Hematopoietic multipotent progenitor cell treated with erythropoietin and hydrocortisone succinate and interleukin-3 and kit ligand, for 17 days (in vitro differentiated cells): ENCODE results near the gene FBXO42.
"Not testable (repeated sequence)": the region's sequence is repeated elsewhere in the genome, so short reads cannot be mapped to it uniquely, and the experiment has no call there.

Experiments
- DNase-seq: peaks from one replicate; pipeline ENCODE4 v3.0.0-alpha.2; 2015; ENCODE audit warnings: low spot score

Gene FBXO42

DNA sequence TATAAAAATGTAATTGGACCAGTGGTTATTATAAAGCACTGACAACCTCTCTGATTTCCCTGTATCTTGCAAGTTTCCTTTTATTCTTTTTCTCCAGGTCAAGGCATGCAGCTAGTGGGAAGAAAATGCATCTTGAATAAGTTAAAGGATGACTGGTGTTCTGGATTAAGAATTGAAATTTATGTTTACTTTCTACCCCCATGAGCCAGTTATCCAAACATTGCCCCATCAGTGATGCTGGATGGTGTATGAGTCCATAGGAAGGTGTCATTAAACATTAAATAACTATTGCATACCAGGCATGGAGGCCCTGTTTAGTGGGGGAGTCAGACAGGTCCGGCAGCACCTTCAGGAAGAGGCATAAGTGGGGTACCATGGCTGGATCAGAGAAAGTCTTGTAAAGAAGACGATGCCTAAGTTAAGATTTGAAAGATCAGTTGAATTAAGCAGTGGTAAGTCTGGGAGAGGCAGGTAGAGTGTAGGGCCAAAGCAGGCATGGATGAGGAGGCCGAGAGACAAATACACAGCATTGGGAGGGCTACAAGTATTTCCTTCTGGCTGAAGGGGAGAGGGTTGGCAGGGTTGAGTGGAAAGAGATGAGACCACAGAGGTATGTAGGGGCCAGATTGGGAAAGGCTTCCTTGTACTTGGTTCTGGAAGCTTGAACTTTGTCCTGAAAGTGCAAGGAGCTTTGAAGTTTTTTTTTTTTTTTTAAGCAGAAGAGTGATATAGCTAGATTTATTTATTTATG lies 20.4 kb upstream of the FBXO42 start:
- no peak for DNase-seq

DNA sequence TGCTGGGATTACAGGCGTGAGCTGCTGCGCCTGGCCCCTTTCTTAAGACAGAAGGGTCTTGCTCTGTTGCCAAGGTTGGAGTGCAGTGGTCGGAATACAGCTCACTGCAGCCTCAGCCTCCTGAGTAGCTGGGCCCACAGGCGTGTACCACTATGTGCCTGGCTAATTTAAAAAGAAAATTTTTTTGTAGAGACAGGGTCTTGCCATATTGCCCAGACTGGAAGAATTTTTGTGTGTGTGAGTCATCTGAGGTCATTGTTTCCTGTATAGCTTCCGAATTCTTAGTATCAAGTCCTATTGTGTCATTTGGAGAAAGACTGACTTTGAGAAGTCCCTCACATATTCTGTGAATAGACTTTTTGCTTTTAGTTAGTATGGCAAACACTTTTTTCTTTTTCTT lies 19.4 kb upstream of the FBXO42 start:
- no peak for DNase-seq

DNA sequence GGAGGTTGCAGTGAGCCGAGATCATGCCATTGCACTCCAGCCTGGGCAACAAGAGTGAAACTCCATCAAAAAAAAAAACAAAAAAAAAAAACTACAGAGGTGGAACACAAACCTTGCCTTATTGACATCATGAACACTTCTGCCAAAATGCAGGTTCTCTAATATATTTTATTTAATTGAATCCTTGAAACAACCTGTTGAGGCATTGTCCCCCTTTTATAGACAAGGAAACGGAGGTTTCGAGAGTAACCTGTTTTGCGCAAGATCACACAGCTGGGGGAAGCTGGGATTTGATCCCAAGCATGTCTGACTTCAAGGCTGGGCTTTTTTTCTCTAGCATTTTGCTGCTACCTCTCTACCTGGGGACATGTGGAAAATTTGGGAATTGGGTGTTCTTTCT lies 17.5 kb upstream of the FBXO42 start:
- DNase-seq = no peak

DNA sequence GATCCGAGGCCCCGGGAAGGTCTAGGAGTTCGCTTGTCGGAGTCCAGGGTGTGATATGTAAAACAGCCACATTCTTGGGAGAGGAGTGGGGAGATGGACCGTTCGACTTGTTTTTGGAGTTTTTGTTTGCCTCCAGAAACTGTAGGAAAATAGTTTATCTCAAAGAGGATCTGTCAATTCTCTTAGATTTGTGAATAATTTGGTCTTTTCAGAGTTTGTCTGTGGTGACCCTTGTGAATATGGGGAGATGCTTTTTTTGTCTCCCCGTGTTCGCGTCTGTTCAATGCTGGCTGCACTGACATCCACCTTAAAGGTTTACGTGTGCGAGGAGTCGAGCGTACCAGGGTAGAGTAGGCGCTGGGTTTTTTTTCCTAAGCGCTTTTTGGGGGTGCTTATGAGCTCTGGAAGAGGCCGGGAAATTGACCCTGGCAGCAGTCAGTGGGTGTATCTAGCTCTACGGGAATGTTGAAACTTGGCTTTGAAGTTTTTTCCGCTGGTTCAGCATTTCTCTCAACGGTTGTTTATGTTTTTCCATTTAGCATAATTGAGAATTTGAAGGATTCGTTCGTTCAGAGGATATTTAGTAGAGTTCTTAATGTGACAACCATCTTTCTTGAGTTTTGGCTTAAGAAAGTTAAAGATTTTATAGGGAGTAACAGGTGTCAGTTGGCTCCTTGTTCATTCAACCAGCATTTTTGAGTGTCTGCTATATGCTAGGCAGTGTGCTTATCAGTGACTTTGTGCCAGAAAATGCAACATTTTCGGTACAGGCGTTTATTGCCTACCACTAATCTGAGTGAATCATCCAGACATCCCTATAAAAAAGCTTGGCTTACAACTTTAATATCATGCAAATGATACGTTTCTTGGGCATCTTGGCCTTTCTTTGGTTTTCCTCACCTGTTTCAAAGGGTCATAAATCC lies 15.9 kb upstream of the FBXO42 start:
- DNase-seq = peak; percentile 63

GRCh38 chr1:16367258-16367967 lies 15.1 kb upstream of the FBXO42 start:
- DNase-seq = peak; percentile 87

DNA sequence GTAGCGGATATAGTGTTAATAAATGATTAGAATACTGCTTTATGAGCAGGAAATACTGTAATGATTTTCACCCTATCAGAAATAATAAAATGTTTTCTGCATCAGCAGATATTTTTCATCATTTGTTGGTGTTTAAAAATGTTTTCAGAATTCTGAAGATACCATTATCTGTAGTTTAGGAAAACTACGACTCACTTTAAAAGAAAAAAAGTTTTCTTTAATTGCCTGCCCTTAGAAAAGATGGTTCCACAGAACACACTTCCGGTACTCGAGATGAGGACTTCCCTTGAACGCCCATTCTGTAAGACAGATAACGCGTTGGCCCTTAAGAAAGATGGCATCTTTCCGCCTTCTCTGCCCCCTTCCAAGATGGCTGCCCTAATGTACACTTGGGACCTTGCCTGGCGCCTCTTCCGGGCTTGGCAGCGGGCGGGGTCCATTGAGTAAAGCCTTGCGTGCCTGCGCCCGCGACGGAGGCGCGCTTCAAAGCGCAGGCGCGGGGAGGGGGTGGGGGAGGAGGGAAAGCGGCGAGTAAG lies 14.5 kb upstream of the FBXO42 start, which contains the start of gene SZRD1:
Gene SZRD1 (plus strand): TSS at position 521 of the 536 bp plus-strand sequence. CDS start 16 bp downstream, outside the sequence.
- DNase-seq = peak; percentile 98

DNA sequence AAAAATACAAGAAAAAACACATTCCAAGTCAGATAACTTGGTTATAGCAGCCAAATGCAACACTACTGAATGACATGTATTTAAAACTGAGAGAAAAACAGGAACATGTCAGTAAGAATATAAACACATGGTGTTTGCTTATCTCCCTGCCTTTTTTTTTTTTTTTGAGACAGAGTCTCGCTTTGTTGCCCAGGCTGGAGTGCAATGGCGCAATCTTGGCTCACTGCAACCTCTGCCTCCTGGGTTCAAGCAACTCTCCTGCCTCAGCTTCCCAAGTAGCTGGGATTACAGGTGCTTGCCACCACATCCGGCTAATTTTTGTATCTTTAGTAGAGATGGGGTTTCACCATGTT lies 12.8 kb upstream of the FBXO42 start:
- not testable (repeated sequence) for DNase-seq

GRCh38 chr1:16356867-16357266 lies 4.6 kb upstream of the FBXO42 start:
- DNase-seq = no peak

- DNase-seq = no peak
Measured at GRCh38 chr1:16354619-16355018, 2.3 kb upstream of the FBXO42 start.

GRCh38 chr1:16352842-16353535 lies 709 bp upstream of the FBXO42 start:
- no peak for DNase-seq

GRCh38 chr1:16351456-16351993 lies 755 bp downstream of the FBXO42 start:
- DNase-seq = peak; percentile 54

DNA sequence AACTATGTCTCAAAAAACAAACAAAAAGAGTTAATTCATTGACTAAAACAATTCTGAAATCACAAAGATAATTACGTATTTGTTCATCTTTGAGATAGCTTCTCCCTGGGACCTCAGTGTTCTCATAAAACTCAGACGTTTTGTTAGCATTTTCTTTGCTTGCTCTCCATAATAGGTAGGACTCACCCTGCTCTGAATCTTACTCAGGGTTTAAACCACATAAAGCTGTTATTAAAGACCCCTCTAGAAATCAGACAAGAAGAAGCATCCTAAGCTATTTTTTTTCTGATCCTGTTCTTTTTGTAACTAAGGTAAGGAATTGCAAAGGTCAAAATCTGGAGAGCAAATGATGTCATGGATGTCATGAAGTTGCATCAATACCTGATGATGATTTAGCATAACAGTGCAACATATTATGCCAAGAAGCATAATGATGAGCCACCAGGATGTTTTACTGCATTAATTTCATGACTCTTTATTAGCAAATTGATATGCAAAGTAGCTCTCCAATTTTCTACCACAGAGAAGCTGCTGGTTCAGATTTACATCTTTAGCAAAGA lies 2.4 kb downstream of the FBXO42 start:
- DNase-seq = peak; percentile 51

- DNase-seq = peak; percentile 27
Measured at GRCh38 chr1:16348414-16349182, 3.7 kb downstream of the FBXO42 start.

- DNase-seq = not testable (repeated sequence)
Measured at GRCh38 chr1:16343276-16343675, 9.0 kb downstream of the FBXO42 start.

DNA sequence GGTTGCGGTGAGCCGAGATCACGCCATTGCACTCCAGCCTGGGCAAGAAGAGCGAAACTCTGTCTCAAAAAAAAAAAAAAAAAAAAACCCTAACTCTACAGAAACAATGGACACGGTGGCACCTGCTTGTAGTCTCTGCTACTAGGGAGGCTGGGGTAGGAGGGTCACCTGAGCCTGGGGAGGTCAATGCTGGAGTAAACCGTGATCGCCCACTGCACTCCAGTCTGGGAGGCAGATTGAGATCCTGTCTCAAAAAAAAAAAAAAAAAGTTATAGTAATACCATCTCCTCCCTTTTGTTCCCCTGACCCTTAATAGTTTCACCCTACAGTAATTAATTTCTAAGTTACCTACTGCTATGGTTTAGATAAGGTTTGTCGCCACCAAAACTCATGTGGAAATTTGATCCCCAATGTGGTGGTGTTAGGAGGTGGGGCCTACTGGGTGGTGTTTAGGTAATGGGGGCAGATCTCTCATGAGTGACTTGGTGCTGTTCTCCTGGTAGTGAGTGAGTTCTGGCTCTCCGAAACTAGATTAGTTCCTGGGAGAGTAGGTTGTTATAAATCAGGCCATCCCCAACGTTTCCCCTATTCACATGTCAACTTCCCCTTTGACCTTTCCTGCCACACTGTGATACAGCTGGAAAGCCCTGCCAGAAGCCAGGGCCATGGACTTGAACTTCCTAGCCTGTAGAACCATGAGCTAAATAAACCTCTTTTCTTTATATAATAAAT lies 9.8 kb downstream of the FBXO42 start:
- no peak for DNase-seq

GRCh38 chr1:16340673-16341072 lies 11.6 kb downstream of the FBXO42 start:
- DNase-seq = no peak

DNA sequence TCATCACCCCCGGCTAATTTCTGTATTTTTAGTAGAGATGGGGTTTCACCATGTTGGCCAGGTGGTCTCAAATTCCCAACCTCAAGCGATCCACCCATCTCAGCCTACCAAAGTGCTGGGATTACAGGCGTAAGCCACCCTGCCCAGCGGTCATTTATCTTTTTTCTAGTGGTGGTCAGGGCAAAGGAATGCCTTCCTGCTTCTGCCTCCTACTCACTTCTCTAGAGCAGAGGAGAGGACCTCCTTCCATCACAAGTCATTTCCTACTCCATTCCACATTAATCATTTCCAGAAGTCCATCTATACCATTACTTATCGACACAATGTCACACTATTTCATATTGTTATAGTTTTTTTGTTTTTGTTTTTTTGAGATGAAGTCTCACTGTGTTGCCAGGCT lies 13.3 kb downstream of the FBXO42 start:
- DNase-seq = no peak

- no peak for DNase-seq
Measured at GRCh38 chr1:16334655-16335340, 17.5 kb downstream of the FBXO42 start.
